ENCODE results near the gene LHFPL6.

DNA sequence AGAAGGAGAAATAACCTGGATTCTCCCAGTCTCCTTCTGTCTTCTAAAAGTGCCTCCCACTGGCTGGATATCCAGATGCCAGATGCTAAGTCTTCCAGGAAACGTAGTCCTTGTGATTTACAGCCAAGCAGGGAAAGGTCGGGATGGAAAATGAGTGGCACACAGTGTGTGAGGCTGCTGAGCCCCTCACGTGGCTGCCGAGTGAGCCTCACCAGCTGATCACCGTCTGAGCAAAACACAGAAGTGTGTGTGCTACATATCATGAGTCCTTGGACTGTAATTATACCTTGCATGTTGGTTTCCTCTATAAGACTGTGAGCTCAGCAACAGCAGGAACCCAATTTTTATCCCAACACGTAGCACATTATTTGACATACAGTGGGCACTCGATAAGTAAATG is 15.1 kb downstream of the LHFPL6 start:
- TF ChIP-seq, protein P1, sequence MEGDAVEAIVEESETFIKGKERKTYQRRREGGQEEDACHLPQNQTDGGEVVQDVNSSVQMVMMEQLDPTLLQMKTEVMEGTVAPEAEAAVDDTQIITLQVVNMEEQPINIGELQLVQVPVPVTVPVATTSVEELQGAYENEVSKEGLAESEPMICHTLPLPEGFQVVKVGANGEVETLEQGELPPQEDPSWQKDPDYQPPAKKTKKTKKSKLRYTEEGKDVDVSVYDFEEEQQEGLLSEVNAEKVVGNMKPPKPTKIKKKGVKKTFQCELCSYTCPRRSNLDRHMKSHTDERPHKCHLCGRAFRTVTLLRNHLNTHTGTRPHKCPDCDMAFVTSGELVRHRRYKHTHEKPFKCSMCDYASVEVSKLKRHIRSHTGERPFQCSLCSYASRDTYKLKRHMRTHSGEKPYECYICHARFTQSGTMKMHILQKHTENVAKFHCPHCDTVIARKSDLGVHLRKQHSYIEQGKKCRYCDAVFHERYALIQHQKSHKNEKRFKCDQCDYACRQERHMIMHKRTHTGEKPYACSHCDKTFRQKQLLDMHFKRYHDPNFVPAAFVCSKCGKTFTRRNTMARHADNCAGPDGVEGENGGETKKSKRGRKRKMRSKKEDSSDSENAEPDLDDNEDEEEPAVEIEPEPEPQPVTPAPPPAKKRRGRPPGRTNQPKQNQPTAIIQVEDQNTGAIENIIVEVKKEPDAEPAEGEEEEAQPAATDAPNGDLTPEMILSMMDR (IDR thresholded peaks at IDR 0.05 in 8 of 11, conservative IDR thresholded peaks at IDR 0.05 in 3 of 11), result no peak
- TF ChIP-seq POLR2A (IDR thresholded peaks at IDR 0.05), result no peak
